NCI-H345 treated with DMSO at 0.1 percent for 48 hours (cell line): ENCODE results near the gene ANKRD13A.
"Not testable (repeated sequence)": the region's sequence is repeated elsewhere in the genome, so short reads cannot be mapped to it uniquely, and the experiment has no call there.

Experiments
- DNase-seq: peaks from one replicate; lab custom pipeline; 2025; ENCODE audit not compliant: unreplicated experiment; lab: John Stamatoyannopoulos, UW

ANKRD13A gene

DNA sequence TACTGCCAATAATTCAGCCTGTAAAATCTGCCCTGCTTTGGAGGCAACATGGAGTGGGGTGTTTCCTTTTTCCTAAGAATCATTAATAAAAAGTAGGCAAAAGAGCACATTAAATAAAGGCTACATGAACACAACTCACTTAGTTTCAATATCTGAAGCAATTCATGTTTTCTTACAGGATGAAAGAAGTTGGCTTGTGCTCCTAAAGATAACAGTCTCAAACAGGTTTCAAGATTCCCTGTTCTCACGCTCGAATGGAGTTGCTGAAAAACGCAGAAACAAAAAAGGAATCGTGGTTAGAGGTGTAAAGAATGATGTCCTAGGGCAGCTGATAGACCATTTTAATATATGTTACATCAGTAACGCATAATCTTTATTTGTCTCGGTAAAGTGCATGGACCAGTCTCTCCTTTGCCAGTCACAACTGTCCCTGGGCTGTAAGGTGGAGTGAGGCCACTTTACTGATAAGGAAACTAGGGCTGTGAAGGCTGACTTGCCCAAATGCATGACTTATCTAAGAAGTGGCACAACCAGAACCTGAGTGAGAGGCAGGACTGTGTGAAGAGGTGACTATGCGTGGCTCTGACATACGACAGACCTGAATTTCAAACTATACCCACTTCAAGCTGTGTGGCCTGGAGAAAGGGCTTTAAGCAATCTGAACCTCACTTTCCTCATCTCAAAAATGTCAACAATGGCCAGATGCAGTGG is 15.6 kb upstream of the ANKRD13A start:
- no peak for DNase-seq

GRCh38 chr12:109986236-109986635 is 13.0 kb upstream of the ANKRD13A start:
- not testable (repeated sequence) for DNase-seq

DNA sequence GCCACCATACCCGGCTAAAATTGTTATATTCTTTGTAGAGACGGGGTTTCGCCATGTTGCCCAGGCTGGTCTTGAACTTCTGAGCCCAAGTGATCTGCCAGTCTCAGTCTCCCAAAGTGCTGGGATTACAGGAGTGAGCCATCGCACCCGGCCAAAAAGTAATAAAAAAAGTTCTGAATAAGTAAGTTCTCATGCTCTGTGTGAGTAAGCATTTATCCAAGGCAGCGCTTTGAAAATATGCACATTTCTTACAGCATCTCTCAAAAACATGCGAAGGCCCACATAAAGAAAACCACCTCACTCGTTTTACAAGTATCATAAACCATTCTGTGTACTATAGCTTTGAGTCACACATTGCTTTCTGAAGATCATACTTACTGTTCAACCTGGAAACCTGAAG is 11.6 kb upstream of the ANKRD13A start:
- DNase-seq = no peak

DNA sequence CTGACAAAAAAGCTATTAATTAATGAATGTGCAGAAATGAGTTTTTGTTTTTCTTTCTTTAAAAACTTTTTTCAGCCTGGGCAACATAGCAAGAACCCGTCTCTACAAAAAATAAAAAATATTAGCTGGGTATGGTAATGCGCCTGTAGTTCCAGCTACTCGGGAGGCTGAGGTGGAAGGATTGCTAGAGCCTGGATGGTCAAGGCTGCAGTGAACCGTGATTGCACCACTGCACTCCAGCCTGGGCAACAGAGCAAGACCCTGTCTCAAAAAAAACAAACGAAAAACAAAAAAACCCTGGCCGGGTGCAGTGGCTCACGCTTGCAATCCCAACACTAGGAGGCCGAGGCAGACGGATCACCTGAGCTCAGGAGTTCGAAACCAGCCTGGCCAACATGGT is 11.0 kb upstream of the ANKRD13A start:
- no peak for DNase-seq

DNA sequence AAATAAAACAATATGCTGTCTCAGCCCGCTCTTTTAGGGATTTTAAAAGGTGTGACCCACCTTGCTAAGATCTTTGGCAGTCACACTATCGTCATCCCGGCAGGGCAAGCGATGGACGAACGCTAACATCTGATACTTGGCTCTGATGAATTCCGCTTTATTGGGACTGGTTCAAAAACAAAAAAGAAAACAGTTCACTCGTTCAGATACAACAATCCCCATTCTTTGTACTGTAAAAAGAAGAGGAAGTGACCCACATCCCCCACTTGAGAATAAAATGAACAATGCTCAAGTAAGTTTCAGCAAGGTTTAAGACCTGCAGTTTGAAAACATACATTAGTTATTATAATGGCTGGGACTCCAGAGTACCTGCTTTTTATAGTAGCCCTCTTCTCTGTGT is 10.3 kb upstream of the ANKRD13A start:
- no peak for DNase-seq

- DNase-seq = no peak
Measured at GRCh38 chr12:109989380-109989779, 9.8 kb upstream of the ANKRD13A start.

GRCh38 chr12:109991586-109991985 is 7.6 kb upstream of the ANKRD13A start:
- DNase-seq = no peak

- no peak for DNase-seq
Measured at GRCh38 chr12:109993091-109993490, 6.1 kb upstream of the ANKRD13A start.

DNA sequence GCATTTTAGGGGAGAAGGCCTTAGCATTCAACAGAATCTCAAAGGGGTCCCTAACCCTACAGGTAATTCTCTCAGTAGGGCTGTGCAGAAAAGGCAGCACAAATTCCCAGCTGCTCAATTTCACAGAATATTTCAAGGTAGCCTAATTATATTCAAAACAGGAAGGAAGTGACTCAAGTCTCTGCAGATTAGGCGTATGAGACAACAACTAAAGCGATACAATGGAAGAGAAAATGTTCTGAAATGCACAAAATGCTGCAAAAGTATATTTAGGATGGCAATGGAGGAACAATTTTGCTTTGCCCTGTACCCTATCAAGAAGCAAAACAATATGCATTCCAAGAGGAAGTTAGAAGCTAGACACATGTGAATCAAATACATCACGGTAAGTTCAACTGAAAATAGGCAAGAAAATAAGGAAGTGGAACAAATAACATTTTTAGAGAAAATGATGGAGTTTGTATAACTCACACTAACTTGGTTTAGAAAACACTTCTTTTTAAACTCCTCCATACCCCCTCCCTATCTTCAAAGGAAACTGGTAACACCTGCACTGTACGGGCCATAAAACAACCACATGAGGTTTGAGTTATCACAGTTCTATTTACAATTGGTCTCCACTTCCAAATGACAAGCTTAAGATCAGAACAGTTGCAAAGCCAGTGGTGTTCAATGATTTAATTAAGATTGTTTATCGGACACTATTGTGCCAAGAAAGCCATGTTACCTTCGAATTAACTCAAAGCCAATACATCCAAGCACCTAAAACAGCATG is 4.6 kb upstream of the ANKRD13A start:
- no peak for DNase-seq

GRCh38 chr12:109995361-109995685 is 3.9 kb upstream of the ANKRD13A start:
- DNase-seq = no peak

DNA sequence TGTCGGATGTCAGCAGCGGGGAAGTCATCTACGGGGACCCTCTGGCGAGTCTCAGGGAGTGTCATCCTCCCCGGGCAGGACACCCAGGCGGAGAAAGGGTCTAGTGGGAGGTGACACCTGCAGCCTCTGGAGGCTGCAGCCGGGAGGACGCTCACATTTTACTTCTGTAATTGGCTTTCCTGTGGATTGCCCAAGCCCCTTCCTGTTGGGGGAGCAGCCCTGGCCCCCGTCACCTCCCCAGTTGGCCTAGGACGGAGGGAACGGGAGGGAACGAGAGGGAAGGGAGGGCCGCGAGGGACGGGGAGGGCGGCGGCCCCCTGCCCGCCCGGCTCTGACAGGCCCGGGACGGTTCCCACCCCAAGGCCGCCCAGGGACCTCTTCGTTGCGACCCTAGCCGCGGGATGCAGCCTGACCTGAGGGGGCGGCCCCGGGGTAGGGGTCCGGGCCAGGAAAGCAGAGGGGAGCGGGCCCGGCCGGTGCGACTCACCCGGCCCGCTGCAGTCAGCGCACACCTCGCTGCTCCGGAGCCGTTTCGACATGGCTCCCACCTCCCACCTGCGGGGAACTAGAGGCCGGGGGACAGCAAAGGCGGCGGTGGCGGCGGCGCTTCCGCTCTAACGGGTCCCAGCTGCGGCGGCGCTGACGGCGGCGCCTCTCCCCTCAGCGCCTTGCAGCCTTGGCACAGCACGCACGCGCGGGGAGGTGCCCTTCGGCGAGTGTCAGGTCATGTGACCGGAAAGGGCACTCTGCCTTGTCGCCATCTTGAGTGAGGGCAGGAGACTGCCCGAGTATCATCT is 3.3 kb upstream of the ANKRD13A start, which contains the start of gene GIT2:
TSS of gene GIT2 (minus strand) at position 683 of the 797 bp plus-strand sequence. CDS start at position 539, 144 bp downstream.
- DNase-seq = peak; percentile 78

DNA sequence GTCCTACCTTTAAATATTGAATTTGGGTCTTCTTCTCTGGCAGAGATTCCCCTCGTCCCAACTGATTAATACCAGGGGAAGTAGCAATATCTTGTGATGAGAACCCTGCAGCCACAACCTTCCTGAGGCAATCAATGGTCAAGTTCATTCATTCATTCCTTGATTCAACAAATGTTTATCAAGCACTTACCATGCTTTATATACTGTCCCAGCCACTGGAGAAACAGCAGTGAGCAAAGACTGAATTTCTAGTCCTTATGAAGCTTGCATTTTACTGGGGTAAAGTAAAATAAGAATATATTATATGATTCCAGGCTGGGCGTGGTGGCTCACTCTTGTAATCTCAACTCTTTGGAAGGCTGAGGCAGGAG is 2.8 kb upstream of the ANKRD13A start:
- no peak for DNase-seq

DNA sequence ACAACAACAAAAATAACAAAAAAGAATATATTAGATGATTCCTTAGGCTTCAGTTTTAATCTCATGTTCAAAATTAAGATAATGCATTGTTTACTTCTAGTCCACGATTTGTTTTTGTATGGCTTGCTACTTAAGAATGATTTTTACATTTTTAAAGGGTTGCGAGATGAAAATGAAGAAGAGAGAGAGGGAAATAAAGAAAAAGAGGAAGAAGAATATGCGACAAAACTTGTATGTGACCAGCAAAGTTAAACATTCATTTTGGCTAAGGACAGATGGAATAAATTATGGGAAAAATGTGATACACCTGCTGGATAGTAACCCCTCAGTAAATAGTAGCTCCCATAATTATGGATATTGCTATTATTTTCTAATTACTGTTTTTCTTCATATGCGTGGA is 1.8 kb upstream of the ANKRD13A start:
- DNase-seq = no peak

DNA sequence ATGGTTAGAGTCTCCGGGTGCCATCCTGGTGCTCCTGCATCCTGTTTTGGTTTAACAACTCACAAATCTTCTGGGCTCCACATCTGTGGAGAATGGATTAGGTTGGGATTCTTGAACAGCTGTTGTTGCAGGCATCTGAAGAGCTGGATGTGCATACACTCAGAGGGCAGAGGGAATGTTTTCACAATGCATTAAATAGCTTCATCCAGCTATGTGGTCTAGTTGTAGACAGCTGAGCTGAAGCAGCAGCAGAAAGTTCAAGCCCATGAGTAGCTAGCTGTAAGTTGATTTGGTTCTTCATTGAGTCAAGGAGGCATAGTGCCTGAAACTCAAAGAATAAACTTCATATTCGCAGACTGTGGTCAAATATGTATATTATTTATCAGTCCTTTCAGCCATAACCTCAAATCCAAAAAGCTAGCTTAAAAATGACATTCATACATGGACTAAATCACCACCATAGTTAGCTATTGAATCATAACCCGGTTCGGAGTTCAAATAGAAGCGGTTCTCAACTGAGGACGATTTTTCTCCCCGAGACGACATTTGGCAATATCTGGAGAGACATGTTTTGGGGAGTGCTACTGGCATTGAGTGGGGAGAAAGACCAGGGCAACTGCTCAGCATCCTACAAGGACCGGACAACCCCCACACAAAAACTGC is 858 bp upstream of the ANKRD13A start:
- no peak for DNase-seq

DNA sequence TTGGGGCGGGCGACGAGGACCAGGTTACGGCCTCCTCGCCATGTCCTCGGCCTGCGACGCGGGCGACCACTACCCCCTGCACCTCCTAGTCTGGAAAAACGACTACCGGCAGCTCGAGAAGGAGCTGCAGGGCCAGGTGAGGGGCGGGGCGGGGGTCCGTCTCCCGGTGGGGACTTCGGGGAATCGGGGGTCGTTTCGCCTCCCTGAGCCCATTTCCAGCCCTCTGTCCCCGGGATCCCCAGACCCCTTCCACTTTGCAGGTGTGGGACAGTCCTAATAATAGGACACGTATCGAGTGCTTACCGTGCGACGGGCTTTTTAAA is 380 bp downstream of the ANKRD13A start:
- DNase-seq = no peak

DNA sequence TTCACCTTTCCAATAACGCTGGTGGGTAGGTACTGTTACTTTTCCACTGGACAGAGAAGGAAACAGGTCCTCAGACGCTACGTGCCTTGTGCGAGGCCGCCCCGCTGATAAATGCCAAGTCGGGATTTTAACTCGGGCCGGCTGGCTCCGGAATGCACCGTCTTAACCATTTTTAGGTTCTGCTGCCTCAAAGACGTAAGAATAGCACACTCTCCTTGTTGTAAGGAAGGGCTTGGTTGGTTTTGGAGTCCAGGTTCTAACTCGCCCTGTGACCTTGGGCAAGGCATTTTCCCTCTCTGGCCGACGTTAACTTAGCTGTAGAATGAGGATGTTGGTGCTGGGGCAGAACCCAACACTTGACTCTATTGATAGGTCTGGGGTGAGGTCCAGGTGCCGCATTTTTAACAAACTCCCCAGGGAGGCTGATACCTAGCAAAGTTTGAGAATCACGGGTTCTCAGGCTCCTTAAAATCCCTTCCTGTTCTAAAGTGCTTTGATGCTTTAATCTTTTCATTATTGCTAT is 814 bp downstream of the ANKRD13A start:
- no peak for DNase-seq

DNA sequence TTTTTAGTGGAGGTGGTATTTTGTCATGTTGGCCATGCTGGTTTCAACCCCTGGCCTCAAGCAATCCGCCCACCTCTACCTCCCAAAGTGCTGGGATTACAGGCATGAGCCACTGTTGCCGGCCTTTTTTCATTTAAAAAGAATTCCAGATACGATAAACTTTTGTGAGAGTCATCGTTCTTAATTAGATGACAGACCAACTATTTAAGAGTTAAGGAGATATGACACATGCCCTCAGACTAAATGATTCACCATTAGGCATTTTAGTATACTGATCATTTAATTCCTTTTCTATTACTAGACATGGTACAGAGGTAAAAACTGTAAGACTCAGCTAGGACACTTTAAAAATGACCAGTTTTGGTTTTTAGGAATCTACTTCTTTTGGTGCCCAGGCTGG is 2.4 kb downstream of the ANKRD13A start:
- DNase-seq = no peak

GRCh38 chr12:110002676-110003515 is 3.7 kb downstream of the ANKRD13A start:
- no peak for DNase-seq

GRCh38 chr12:110004598-110004997 is 5.4 kb downstream of the ANKRD13A start:
- no peak for DNase-seq

DNA sequence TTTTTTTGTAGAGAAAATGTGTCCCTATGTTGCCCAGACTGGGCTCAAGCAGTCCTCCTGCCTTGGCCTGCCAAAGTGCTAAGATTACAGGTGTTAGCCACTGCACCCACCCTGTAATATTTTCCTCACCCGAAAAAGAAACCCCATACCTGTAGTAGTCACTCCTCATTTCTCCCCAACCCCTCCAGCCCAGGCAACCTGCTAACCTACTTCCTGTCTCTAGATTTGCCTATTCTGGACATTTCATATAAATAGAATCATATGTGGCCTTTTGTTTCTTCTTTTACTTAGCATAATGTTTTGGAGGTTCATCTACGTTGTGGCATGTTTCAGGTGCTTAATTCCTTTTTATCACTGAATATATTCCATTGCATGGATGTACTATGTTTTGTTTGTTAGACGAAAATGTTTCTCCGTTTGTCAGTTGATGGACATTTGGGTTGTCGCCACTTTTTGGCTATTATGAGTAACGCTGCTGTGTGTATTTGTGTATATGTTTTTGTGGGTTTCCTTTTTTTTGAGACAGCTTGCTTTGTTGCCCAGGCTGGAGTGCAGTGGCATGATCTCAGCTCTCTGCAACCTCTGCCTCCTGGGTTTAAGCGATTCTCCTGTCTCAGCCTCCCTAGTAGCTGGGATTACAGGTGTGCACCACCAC is 6.2 kb downstream of the ANKRD13A start:
- no peak for DNase-seq
